Measurements from ENCODE around the gene LHX6. TPM values are rescaled to one million over a fixed set of nuclear protein-coding genes. Genes with fewer than 3 reads are reported as not detected.

LHX6 gene
- 1 to 10 TPM; 3.3 to 3.8 (median 3.5) TPM for polyA plus RNA-seq (ENCODE audit: insufficient read length in 3 of 3)

- DNase-seq (ENCODE audit: low read depth in 3 of 3, low spot score in 2 of 3) = no peak
Observed at GRCh38 chr9:122228568-122229484, at the start of gene LHX6. LHX6 (minus strand) TSS chr9:122228957; CDS start chr9:122228740, 217 bp downstream.

GRCh38 chr9:122277285-122277897 lies 48.6 kb upstream of the LHX6 start:
- DNase-seq (ENCODE audit: low read depth in 3 of 3, low spot score in 2 of 3) = no peak

GRCh38 chr9:122276096-122276495 lies 47.3 kb upstream of the LHX6 start:
- no peak for DNase-seq (ENCODE audit: low read depth in 3 of 3, low spot score in 2 of 3)

GRCh38 chr9:122274055-122274454 lies 45.3 kb upstream of the LHX6 start:
- no peak for DNase-seq (ENCODE audit: low read depth in 3 of 3, low spot score in 2 of 3)

GRCh38 chr9:122268041-122268814 lies 39.5 kb upstream of the LHX6 start:
- no peak for DNase-seq (ENCODE audit: low read depth in 3 of 3, low spot score in 2 of 3)

GRCh38 chr9:122265149-122265915 lies 36.6 kb upstream of the LHX6 start:
- DNase-seq (ENCODE audit: low read depth in 3 of 3, low spot score in 2 of 3) = peak in 1 of 3 donors; percentile 16

- peak; percentile 85 to 86 (median 85) for DNase-seq (ENCODE audit: low read depth in 3 of 3, low spot score in 2 of 3)
Observed at GRCh38 chr9:122264360-122265148, 35.8 kb upstream of the LHX6 start, which contains the start of the genes MRRF and RBM18. MRRF (plus strand) TSS chr9:122264882; CDS start chr9:122270892, 6,010 bp downstream. RBM18 (minus strand) TSS chr9:122264840; CDS start chr9:122261492, 3,348 bp downstream.

- no peak for DNase-seq (ENCODE audit: low read depth in 3 of 3, low spot score in 2 of 3)
Observed at GRCh38 chr9:122263699-122264349, 35.1 kb upstream of the LHX6 start.

- DNase-seq (ENCODE audit: low read depth in 3 of 3, low spot score in 2 of 3) = no peak
Observed at GRCh38 chr9:122262073-122262472, 33.3 kb upstream of the LHX6 start.

GRCh38 chr9:122261469-122261881 lies 32.7 kb upstream of the LHX6 start:
- no peak for DNase-seq (ENCODE audit: low read depth in 3 of 3, low spot score in 2 of 3)

- DNase-seq (ENCODE audit: low read depth in 3 of 3, low spot score in 2 of 3) = no peak
Observed at GRCh38 chr9:122258886-122259415, 30.2 kb upstream of the LHX6 start.

- DNase-seq (ENCODE audit: low read depth in 3 of 3, low spot score in 2 of 3) = no peak
Observed at GRCh38 chr9:122256206-122256605, 27.4 kb upstream of the LHX6 start.

- DNase-seq (ENCODE audit: low read depth in 3 of 3, low spot score in 2 of 3) = no peak
Observed at GRCh38 chr9:122254761-122255160, 26.0 kb upstream of the LHX6 start.

GRCh38 chr9:122252796-122253195 lies 24.0 kb upstream of the LHX6 start:
- DNase-seq (ENCODE audit: low read depth in 3 of 3, low spot score in 2 of 3) = no peak

GRCh38 chr9:122251351-122251750 lies 22.6 kb upstream of the LHX6 start:
- DNase-seq (ENCODE audit: low read depth in 3 of 3, low spot score in 2 of 3) = no peak

- no peak for DNase-seq (ENCODE audit: low read depth in 3 of 3, low spot score in 2 of 3)
Observed at GRCh38 chr9:122248448-122248865, 19.7 kb upstream of the LHX6 start.

GRCh38 chr9:122246666-122247065 lies 17.9 kb upstream of the LHX6 start:
- no peak for DNase-seq (ENCODE audit: low read depth in 3 of 3, low spot score in 2 of 3)

- DNase-seq (ENCODE audit: low read depth in 3 of 3, low spot score in 2 of 3) = no peak
Observed at GRCh38 chr9:122244349-122244748, 15.6 kb upstream of the LHX6 start.

- DNase-seq (ENCODE audit: low read depth in 3 of 3, low spot score in 2 of 3) = no peak
Observed at GRCh38 chr9:122239722-122240121, 11.0 kb upstream of the LHX6 start.

Data from right renal cortex interstitium (tissue), 3 donors.